ENCODE data around the gene PHLDB3.
A peak's percentile ranks its signal among the peaks of the same experiment; 100 is the strongest.
"Not testable (repeated sequence)": the region's sequence is repeated elsewhere in the genome, so short reads cannot be mapped to it uniquely, and the experiment has no call there.

Gene PHLDB3

GRCh38 chr19:43526884-43527859 lies 22.6 kb upstream of the PHLDB3 start, which contains the start of gene ETHE1:
TSS of gene ETHE1 (minus strand) at chr19:43527201. CDS start at chr19:43527177, 24 bp downstream.
- DNase-seq, result peak; percentile 64 to 69

- DNase-seq, result peak; percentile 19 to 31
Observed at GRCh38 chr19:43525836-43526771, 21.6 kb upstream of the PHLDB3 start.

- peak in 1 of 2 donors; percentile 23 for DNase-seq
Observed at GRCh38 chr19:43524922-43525835, 20.6 kb upstream of the PHLDB3 start.

- DNase-seq, result not testable (repeated sequence)
Observed at GRCh38 chr19:43523696-43524095, 19.1 kb upstream of the PHLDB3 start.

GRCh38 chr19:43522929-43523328 lies 18.4 kb upstream of the PHLDB3 start:
- DNase-seq, result no peak

- peak; percentile 73 to 80 for DNase-seq
Observed at GRCh38 chr19:43519436-43520088, 15.0 kb upstream of the PHLDB3 start.

- DNase-seq, result no peak
Observed at GRCh38 chr19:43518051-43518450, 13.5 kb upstream of the PHLDB3 start.

GRCh38 chr19:43512399-43512798 lies 7.9 kb upstream of the PHLDB3 start:
- not testable (repeated sequence) for DNase-seq

- no peak for DNase-seq
Observed at GRCh38 chr19:43511324-43511723, 6.8 kb upstream of the PHLDB3 start.

- DNase-seq, result no peak
Observed at GRCh38 chr19:43510713-43511112, 6.2 kb upstream of the PHLDB3 start.

GRCh38 chr19:43507880-43508279 lies 3.3 kb upstream of the PHLDB3 start:
- DNase-seq, result no peak

GRCh38 chr19:43506629-43507028 lies 2.1 kb upstream of the PHLDB3 start:
- DNase-seq, result no peak

GRCh38 chr19:43505941-43506340 lies 1.4 kb upstream of the PHLDB3 start:
- DNase-seq, result no peak

- DNase-seq, result no peak
Observed at GRCh38 chr19:43505186-43505456, 575 bp upstream of the PHLDB3 start.

- DNase-seq, result peak; percentile 98 to 99
Observed at GRCh38 chr19:43503501-43504425, 783 bp downstream of the PHLDB3 start.

- no peak for DNase-seq
Observed at GRCh38 chr19:43502419-43502976, 2.0 kb downstream of the PHLDB3 start.

- no peak for DNase-seq
Observed at GRCh38 chr19:43501661-43502418, 2.7 kb downstream of the PHLDB3 start.

- no peak for DNase-seq
Observed at GRCh38 chr19:43499042-43499441, 5.5 kb downstream of the PHLDB3 start.

- no peak for DNase-seq
Observed at GRCh38 chr19:43498233-43498842, 6.2 kb downstream of the PHLDB3 start.

All from stimulated activated CD4-positive, alpha-beta T cell treated with anti-CD3 and anti-CD28 coated beads, Interleukin-2, amount 100 ng/mL, for 48 hours (primary cell).